Transverse colon (tissue), 4 donors: ENCODE data around the gene GNAS. TPM values are rescaled to one million over a fixed set of nuclear protein-coding genes. Genes with fewer than 3 reads are reported as not detected.

Source experiments
- DNase-seq: peaks from one replicate; pipeline ENCODE4 v3.0.0-alpha.2; 2019
- H3K27ac ChIP-seq, 4 donors: fragments of 200-600 bp; sonication (generic); 2 replicates each; pipeline ENCODE4 v1.5.1; 2016 to 2018; ENCODE audit warnings: inconsistent platforms in 4 of 4
- H3K27me3 ChIP-seq: fragments of 200-600 bp; sonication (generic); 2 replicates; pipeline ENCODE4 v1.5.1; 2017; ENCODE audit warnings: inconsistent platforms
- H3K36me3 ChIP-seq, 4 donors: fragments of 200-600 bp; sonication (generic); 2 replicates each; pipeline ENCODE4 v1.5.1; 2017 to 2019; ENCODE audit warnings: inconsistent platforms in 4 of 4
- H3K4me1 ChIP-seq, 4 donors: fragments of 200-600 bp; sonication (generic); 2 replicates each; pipeline ENCODE4 v1.5.1; 2017 to 2020; ENCODE audit warnings: inconsistent platforms in 4 of 4
- H3K4me3 ChIP-seq, 4 donors: fragments of 200-600 bp; sonication (generic); 1 replicate in 1 of 4; 2 replicates in 3 of 4; pipeline versions ENCODE4 v1.5.1 to v1.6.1; 2017 to 2019; ENCODE audit warnings: inconsistent platforms in 4 of 4
- H3K9me3 ChIP-seq, 2 donors: fragments of 200-600 bp; sonication (generic); 2 replicates each; pipeline ENCODE4 v1.5.1; 2017 to 2019; ENCODE audit warnings: inconsistent platforms in 2 of 2
- CTCF ChIP-seq, 5 experiments: fragments of 200-600 bp in 3 of 5; fragments of 450-650 bp in 2 of 5; sonication (generic) in 3 of 5; IDR thresholded peaks; 1 replicate in 2 of 5; 2 replicates in 3 of 5; pipeline ENCODE4 v1.5.1; 2016 to 2017; ENCODE audit warnings: antibody characterized with exemption in 5 of 5, inconsistent platforms in 3 of 5, mild to moderate bottlenecking in 2 of 5, moderate library complexity in 1 of 5
- EP300 ChIP-seq: sonication (generic); formaldehyde crosslinking; IDR thresholded peaks from one replicate; pipeline ENCODE4 v1.6.1; 2017; ENCODE audit warnings: antibody characterized with exemption, low read depth
- POLR2A ChIP-seq: fragments of 450-650 bp; IDR thresholded peaks from one replicate; pipeline ENCODE4 v1.6.1; 2016; ENCODE audit warnings: antibody characterized with exemption, mild to moderate bottlenecking, moderate library complexity
- POLR2AphosphoS5 ChIP-seq, 3 donors: sonication (generic); formaldehyde crosslinking; IDR thresholded peaks; one replicate each; pipeline ENCODE4 v1.6.1; 2016; ENCODE audit warnings: antibody characterized with exemption in 3 of 3
- whole genome bisulfite sequencing, 2 donors: methylation state at CpG; one replicate each; pipeline ENCODE4 v1.1.5; 2018; ENCODE audit warnings: low coverage in 1 of 2; 5-methylcytosine and 5-hydroxymethylcytosine counted together
- in situ Hi-C, 4 donors: fragments of 200-750 bp; cut with MboI; loops; one replicate each; pipeline versions ENCODE4 v1.15.0 to v1.15.1; 2017; ENCODE audit warnings: low sequenced_read_pairs in 3 of 4, low pct_ligation_motif_present in 1 of 4, low pct_unique_long_range_greater_than_20kb in 1 of 4
- intact Hi-C: fragments of 100-400 bp; cut with DNase I; formaldehyde crosslinking; loops from one replicate; pipeline ENCODE4 v1.15.1; 2023; ENCODE audit warnings: low total_unique reads
- total RNA-seq, 4 donors: library from RNA; depleted of rRNA; stranded (reverse); fragments of >200 nt; gene quantifications; one replicate each; pipeline ENCODE4 v1.1.0, GENCODE V29; 2016

Gene GNAS
- total RNA-seq, 4 donors from 2014 or later = 501 to 716 (median 535) TPM

- in situ Hi-C loops = loop anchor here in 1 of 4 donors (10.0 kb wide), 1 partner anchor 77 kb away; the partner anchor contains the start of gene NELFCD
- DNase-seq = peak; percentile 83
- 27 to 32% methylated on average over 13 of the region's 13 CpGs for WGBS, 2 donors
- Histone ChIP-seq H3K27ac (peak overlapping the region; percentile 69 to 79 (median 78)), H3K36me3 (peaks cover 0 to 53% (median 31%) of the 10 kb centered on the region in 4 donors), H3K27me3 (no peaks in the 10 kb centered on the region), H3K4me1 (peaks cover 10 to 33% (median 12%) of the 10 kb centered on the region in 4 donors), H3K9me3 (no peaks in the 10 kb centered on the region), H3K4me3 (peak overlapping the region in 1 of 4 donors; percentile 22)
- intact Hi-C loops = no loop called here
- TF ChIP-seq CTCF (IDR thresholded peaks at IDR 0.05) = no peak
- peak in 2 of 3 donors; percentile 33 to 48 for TF ChIP-seq POLR2AphosphoS5 (IDR thresholded peaks at IDR 0.05)
Measured at GRCh38 chr20:58907320-58908137, 55.0 kb downstream of the GNAS start.

GRCh38 chr20:58908221-58908620 is 55.7 kb downstream of the GNAS start:
- in situ Hi-C loops = loop anchor here in 1 of 4 donors (10.0 kb wide), 1 partner anchor 77 kb away; the partner anchor contains the start of gene NELFCD
- Histone ChIP-seq H3K27ac (peak overlapping the region; percentile 69 to 79 (median 78)), H3K4me1 (peaks cover 10 to 33% (median 12%) of the 10 kb centered on the region in 4 donors), H3K27me3 (no peaks in the 10 kb centered on the region), H3K36me3 (peaks cover 0 to 53% (median 31%) of the 10 kb centered on the region in 4 donors), H3K4me3 (no peak overlapping the region), H3K9me3 (no peaks in the 10 kb centered on the region)
- DNase-seq = no peak
- TF ChIP-seq POLR2A (no peak), POLR2AphosphoS5 (IDR thresholded peaks at IDR 0.05) (no peak), CTCF (IDR thresholded peaks at IDR 0.05) (no peak), EP300 (no peak)
- intact Hi-C loops = no loop called here
- 47 to 59% methylated on average over 4 of the region's 4 CpGs for WGBS, 2 donors

- H3K4me1 ChIP-seq = peaks cover 10 to 33% (median 12%) of the 10 kb centered on the region in 4 donors
- H3K4me3 ChIP-seq = no peak overlapping the region
- peak overlapping the region in 2 of 4 donors; percentile 77 to 78 for H3K27ac ChIP-seq
- H3K9me3 ChIP-seq = no peaks in the 10 kb centered on the region
- H3K27me3 ChIP-seq = no peaks in the 10 kb centered on the region
- intact Hi-C loops = no loop called here
- no peak for TF ChIP-seq POLR2AphosphoS5 (IDR thresholded peaks at IDR 0.05)
- 90 to 100% methylated on average over 3 to 9 of the region's 9 CpGs for WGBS, 2 donors
- DNase-seq = no peak
- H3K36me3 ChIP-seq = peaks cover 0 to 51% (median 31%) of the 10 kb centered on the region in 4 donors
- in situ Hi-C loops = loop anchor here in 1 of 4 donors (10.0 kb wide), 1 partner anchor 76 kb away; the partner anchor contains the start of gene NELFCD
Measured at GRCh38 chr20:58908941-58909340, 56.4 kb downstream of the GNAS start.

- TF ChIP-seq POLR2AphosphoS5 (IDR thresholded peaks at IDR 0.05) (no peak), CTCF (IDR thresholded peaks at IDR 0.05) (no peak), EP300 (no peak), POLR2A (no peak)
- Histone ChIP-seq H3K4me1 (peaks cover 10 to 33% (median 12%) of the 10 kb centered on the region in 4 donors), H3K9me3 (no peaks in the 10 kb centered on the region), H3K27ac (no peak overlapping the region), H3K4me3 (no peak overlapping the region), H3K27me3 (no peaks in the 10 kb centered on the region), H3K36me3 (peaks cover 0 to 46% (median 27%) of the 10 kb centered on the region in 4 donors)
- DNase-seq = no peak
- in situ Hi-C loops (loop anchor here in 1 of 4 donors (10.0 kb wide), 1 partner anchor 75 kb away; the partner anchor contains the start of gene NELFCD), intact Hi-C loops (no loop called here)
- WGBS, 2 donors = 95 to 100% methylated on average over 1 to 15 of the region's 15 CpGs
Measured at GRCh38 chr20:58909585-58909984, 57.1 kb downstream of the GNAS start.
